ENCODE results near the gene B3GNT5.

B3GNT5 gene

DNA sequence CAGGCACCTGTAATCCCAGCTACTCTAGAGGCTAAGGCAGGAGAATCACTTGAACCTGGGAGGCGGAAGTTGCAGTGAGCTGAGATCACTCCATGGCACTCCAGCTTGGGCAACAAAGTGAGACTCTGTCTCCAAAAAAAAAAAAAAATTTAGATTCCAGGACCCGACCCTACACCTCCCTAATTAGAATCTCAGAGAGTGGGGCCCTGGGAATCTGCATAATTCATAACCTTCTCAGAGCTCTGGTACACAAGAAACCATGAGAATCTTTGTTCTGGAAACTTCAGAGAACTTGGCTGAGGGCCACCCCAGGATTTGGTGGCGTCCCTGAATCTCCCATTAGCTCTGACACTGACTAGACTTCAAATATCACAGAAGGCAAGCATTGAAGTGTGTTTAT is 31.5 kb downstream of the B3GNT5 start:
- no peak for DNase-seq (ENCODE audit: low read depth, low spot score)
- TF ChIP-seq, protein P1, sequence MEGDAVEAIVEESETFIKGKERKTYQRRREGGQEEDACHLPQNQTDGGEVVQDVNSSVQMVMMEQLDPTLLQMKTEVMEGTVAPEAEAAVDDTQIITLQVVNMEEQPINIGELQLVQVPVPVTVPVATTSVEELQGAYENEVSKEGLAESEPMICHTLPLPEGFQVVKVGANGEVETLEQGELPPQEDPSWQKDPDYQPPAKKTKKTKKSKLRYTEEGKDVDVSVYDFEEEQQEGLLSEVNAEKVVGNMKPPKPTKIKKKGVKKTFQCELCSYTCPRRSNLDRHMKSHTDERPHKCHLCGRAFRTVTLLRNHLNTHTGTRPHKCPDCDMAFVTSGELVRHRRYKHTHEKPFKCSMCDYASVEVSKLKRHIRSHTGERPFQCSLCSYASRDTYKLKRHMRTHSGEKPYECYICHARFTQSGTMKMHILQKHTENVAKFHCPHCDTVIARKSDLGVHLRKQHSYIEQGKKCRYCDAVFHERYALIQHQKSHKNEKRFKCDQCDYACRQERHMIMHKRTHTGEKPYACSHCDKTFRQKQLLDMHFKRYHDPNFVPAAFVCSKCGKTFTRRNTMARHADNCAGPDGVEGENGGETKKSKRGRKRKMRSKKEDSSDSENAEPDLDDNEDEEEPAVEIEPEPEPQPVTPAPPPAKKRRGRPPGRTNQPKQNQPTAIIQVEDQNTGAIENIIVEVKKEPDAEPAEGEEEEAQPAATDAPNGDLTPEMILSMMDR (IDR thresholded peaks at IDR 0.05; ENCODE audit: low read depth, low read length), result no peak
- H3K4me3 ChIP-seq (ENCODE audit: low read depth, low read length), result no peak overlapping the region
- in situ Hi-C loops (cut with HindIII; ENCODE audit: low sequenced_read_pairs), result no loop called here

- in situ Hi-C loops (cut with HindIII; ENCODE audit: low sequenced_read_pairs), result no loop called here
- no peak for DNase-seq (ENCODE audit: low read depth, low spot score)
- TF ChIP-seq, protein P1 (IDR thresholded peaks at IDR 0.05; ENCODE audit: low read depth, low read length), result no peak
- H3K4me3 ChIP-seq (ENCODE audit: low read depth, low read length), result no peak overlapping the region
Measured at GRCh38 chr3:183285318-183285717, 32.3 kb downstream of the B3GNT5 start.

DNA sequence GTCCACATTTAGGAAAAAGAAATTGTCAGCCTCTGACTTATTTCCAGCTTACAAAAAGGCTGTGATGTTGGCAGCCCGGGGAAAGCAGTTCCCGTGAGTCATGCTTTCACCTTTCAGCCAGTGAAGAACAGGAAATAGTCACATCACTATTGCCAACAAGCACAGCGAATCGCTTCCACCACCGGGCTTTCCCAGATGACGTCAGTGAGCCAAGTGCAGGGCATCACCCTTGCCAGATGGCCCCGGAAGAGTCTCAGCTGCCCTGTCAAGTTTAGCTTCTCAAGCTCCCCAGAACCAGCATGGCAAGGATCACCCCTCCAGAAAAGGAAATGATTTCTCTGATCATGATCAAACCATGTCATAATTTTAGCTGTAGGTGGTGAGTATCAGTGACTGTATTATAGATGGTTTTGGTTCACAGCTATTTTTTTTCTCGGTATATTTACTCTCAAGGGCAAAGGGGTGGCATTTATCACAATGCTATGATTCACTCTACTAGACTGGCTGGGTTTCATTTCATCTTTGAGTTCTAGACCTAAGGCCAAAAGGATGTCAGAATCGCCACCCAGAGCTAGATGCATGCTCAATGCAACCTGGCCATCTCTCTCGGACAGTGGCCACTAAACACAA is 32.9 kb downstream of the B3GNT5 start:
- peak; percentile 98 for DNase-seq (ENCODE audit: low read depth, low spot score)
- H3K4me3 ChIP-seq (ENCODE audit: low read depth, low read length), result no peak overlapping the region
- in situ Hi-C loops (cut with HindIII; ENCODE audit: low sequenced_read_pairs), result no loop called here
- TF ChIP-seq, protein P1 (IDR thresholded peaks at IDR 0.05; ENCODE audit: low read depth, low read length), result no peak

- in situ Hi-C loops (cut with HindIII; ENCODE audit: low sequenced_read_pairs), result no loop called here
- peak; percentile 94 for DNase-seq (ENCODE audit: low read depth, low spot score)
- H3K4me3 ChIP-seq (ENCODE audit: low read depth, low read length), result peak overlapping the region; percentile 34
- TF ChIP-seq, protein P1 (IDR thresholded peaks at IDR 0.05; ENCODE audit: low read depth, low read length), result no peak
Measured at GRCh38 chr3:183287301-183287971, 34.4 kb downstream of the B3GNT5 start.

DNA sequence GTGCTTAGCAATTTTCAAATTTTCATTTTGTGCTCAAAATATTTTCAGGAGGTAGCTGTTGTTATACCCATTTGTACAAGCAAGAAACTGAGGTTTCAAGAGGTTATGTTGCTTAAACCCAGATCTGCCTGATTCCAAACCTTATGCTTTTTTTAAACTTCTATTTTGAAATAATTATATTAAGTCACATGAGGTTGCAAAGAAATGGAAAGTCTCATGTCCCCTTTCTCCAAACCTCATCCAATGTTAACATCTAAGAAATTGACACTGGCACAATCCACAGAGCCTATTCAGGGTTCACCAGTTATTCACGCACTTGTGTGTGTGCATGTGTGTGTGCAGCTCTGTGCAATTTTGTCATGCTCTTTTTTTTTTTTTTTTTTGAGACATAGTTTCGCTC is 35.1 kb downstream of the B3GNT5 start:
- in situ Hi-C loops (cut with HindIII; ENCODE audit: low sequenced_read_pairs), result no loop called here
- H3K4me3 ChIP-seq (ENCODE audit: low read depth, low read length), result peak overlapping the region; percentile 34
- DNase-seq (ENCODE audit: low read depth, low spot score), result no peak
- TF ChIP-seq, protein P1 (IDR thresholded peaks at IDR 0.05; ENCODE audit: low read depth, low read length), result no peak

- H3K4me3 ChIP-seq (ENCODE audit: low read depth, low read length), result no peak overlapping the region
- TF ChIP-seq, protein P1 (IDR thresholded peaks at IDR 0.05; ENCODE audit: low read depth, low read length), result no peak
- no peak for DNase-seq (ENCODE audit: low read depth, low spot score)
- in situ Hi-C loops (cut with HindIII; ENCODE audit: low sequenced_read_pairs), result no loop called here
Measured at GRCh38 chr3:183290216-183290615, 37.2 kb downstream of the B3GNT5 start.

Data from astrocyte of the spinal cord (primary cell).